Stimulated activated CD8-positive, alpha-beta memory T cell treated with anti-CD3 and anti-CD28 coated beads, Interleukin-7, amount 100 ng/mL, for 1 hour (primary cell): ENCODE measurements around the gene FANK1.
"Not testable (repeated sequence)": the region's sequence is repeated elsewhere in the genome, so short reads cannot be mapped to it uniquely, and the experiment has no call there.

Experiments
- DNase-seq, 2 donors: peaks; one replicate each; pipeline ENCODE4 v3.0.0-alpha.2; 2020; ENCODE audit warnings: low read depth in 2 of 2

Gene FANK1

DNA sequence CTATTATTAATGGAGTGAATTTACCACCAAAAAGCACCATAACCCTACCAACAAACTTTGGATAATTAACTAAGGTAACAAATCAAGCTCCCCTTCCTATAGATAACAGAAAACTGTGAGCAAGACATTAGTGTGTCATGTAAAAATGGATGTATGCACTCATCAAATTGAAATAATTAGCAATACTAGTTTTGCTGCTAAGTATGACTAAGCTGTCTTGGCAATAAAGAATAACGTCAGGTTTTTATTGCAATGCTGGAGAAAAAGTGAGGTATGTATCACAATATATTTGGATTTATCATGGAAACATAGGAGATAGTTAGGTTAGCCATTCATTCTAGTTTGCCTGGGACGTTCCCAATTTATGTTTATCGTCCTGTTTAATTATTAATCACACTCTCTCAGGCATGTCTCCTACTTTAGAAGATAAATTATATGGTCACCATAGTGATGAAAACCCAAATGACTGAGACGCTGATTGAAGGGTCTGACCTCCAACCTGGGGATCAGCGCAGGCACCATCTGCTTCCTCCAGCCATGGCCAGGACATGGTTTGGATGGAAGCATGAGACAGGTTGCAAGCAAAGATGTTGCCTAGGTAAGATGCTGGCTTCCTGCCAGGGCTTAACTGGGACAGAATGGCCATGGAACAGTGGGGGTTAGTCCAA is 125.6 kb downstream of the FANK1 start:
- no peak for DNase-seq

DNA sequence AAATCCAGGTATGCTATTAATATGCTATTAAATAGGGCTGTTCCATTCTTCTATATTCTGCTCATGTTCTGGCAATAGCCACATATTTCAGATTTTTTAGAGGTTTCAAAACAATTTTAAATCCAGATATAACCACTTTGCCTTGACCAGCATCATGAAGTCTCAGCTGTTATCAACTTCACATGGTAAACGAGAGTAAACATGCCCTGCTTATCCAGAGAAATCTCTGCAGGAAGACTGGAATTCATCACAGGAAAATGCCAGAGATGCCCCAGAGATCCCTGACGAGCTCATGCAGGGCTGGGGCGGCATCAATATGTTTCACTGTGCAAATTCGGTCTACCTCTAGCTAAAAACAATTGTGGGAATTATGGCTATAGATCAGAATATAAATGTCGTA is 126.5 kb downstream of the FANK1 start:
- no peak for DNase-seq

DNA sequence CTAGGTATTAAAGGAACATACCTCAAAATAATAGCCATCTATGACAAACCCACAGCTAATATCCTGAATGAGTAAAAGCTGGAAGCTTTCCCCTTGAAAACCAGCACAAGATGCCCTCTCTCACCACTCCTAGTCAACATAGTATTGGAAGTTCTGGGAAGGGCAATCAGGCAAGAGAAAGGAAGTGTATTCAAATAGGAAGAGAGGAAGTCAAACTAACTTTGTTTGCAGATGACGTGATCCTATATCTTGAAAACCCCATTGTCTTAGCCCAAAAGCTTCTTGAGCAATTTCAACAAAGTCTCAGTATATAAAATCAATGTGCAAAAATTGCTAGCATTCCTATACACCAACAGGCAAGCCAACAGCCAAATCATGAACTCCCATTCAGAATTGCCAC is 131.3 kb downstream of the FANK1 start:
- DNase-seq = no peak

DNA sequence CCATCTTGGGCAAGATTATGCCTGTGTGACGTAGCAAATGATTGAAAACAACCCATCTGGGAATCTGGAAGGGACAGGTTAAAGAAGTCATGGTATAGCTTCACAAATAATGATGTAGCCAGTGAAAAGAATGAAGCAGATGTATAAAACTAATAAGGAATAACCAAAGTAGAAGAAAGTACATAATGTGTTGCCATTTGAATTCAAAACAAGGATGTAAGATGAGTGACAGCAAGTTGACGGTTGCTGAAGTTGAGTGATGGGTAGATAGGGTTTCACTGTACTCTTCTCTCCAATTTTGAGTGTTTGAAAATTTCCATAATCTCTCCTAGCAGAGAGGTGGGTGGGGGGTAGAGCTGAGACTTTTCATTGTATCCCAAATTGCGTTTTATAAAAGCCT is 133.6 kb downstream of the FANK1 start:
- DNase-seq = no peak

DNA sequence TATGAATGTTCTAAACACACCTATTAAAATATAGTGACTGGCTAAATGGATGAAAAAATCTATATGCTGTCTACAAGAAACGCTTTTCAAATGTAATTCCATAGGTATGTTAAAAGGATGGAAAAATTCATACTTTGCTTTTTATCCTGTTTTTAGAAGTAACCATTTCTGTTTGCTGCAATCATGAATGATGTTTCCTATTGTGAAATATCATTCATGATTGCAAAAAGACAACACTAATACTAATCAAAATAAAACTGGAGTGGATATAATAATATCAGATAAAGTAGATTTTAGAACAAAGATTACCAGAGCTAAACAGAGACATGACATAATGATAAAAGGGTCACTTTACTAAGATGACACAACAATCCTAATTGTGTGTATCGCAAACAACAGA is 138.2 kb downstream of the FANK1 start:
- DNase-seq = no peak

DNA sequence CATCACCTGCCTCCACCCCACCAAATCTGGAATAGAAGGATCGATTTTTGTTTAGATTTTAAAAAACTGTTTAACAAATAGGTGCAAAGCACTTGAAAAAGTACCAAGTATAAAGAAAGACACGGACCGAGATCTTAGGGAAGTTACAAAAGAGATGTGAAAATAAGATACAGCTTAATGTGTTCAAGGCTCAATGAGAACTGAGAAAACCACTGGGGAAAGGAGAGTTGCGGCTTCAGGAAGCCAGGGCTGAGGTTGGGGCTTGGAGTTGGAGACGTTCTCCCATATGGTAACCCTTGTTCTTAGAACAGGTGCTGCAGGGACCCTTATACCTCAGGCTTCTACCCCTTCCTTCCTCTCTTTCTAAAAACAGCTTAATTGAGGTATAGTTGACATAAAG is 140.2 kb downstream of the FANK1 start:
- DNase-seq = no peak

DNA sequence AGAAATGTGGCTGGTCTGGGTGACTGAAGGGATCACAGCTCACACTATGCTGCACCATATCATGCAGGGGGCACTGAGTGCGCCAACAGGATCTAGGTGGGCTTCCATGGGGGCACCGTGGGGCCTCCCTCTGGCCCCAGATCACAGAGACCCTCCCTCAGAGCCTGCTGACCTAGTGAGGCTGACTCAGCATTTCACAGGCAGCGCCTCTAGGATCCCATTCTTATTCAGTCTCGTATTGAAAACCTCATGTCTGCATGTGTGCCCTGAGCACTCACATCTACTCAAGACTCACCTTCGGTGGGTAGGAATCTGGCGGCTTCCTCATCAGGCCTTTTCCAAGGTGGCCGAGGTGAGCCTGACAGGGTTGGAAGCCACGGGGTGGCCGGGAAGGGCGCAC is 141.6 kb downstream of the FANK1 start:
- no peak for DNase-seq

DNA sequence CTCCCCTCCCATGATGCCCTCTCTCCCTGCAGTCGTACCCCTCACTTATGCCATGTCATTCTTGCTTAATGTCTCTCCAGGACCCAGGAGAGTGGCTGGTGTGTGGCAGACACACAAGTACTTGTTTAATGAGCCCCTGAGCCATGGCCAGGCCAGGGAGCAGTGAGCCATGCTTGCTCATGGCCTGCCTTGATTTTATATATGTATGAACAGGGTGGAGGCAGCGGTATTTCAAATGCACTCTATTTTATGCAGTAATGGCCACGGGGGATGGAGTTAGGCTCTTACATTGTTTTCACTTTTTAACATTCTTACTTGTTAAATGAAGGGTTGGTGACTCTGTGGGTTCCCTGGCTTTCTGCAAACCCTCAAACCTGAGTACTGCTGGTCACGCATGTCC is 144.8 kb downstream of the FANK1 start:
- DNase-seq = no peak

DNA sequence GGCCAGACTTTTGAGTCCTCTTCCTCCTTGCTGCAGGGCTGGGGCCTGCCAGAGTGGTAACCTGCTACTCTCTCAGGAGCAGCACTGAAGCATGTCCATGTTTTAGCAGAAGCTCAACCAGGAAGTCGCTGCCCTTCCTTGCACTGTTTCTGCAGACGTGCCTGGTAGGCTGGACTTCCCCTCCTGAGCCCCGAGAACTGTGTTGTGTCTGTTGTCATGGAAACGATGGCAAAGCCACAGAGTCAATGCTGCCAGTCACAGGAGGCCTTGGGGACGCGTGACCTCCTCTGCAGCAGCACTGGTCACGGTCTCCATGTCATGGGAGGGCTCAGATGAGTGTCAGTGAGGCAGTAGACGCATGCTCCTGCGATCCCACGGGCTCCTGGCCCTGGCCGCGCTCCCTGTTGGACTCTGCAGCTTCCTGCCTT is 145.5 kb downstream of the FANK1 start:
- peak; percentile 54 to 58 for DNase-seq

DNA sequence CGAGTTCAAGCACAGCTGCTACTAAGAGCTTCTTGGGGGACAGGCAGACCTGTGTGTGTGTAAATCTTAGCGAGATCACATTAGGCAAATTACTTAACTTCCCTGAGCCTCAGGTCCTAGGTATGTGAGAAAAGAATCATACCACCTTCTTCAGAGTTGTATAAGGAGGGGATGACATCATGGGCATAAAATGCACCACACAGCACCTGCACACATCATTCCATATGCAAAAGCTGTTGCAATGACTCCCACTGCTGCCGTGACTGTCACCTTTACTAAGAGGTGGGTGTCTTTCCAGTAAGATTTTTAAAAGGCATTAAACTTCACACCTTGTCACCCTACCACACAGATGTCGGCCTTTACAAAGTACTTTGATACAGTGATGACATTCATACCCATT is 146.0 kb downstream of the FANK1 start:
- no peak for DNase-seq

DNA sequence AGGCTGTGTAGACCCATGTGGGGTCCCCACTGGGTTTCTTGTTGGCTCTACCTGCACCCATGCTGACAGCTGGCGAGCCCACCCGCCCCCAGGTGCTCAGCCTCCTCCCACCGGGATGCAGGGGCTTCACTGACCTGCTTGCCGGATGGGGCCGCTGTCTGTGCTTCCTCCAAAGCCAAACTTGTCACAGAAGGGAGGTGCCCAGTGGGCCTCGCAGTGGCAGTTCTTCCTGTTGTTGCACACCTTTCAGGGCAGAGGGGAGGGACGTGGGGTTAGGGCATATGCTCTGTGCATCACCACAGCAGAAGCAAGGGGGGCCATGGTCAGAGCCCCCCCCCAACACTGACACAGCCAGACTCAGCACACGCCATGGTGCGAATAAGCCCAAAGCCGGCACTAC is 146.5 kb downstream of the FANK1 start:
- no peak for DNase-seq

DNA sequence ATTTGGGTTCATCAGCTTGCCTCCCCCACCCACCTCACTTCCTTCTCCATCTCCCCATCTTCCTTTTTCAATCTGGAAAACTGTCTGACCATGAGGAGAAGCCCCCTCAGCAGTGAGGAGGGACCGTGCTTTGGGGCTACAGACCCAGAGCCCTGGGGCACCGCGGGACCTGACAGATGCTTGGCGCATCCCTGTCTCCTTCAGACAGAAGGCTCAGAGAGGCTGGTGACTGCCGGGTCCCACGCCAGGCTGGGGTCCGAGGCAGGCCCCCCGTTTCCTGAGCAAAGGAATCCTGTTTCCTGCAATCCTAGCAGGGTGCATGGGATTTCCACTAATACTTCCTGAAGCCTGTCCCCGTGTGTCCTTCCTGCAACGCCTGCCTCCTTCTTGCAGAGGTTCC is 147.0 kb downstream of the FANK1 start:
- no peak for DNase-seq

DNA sequence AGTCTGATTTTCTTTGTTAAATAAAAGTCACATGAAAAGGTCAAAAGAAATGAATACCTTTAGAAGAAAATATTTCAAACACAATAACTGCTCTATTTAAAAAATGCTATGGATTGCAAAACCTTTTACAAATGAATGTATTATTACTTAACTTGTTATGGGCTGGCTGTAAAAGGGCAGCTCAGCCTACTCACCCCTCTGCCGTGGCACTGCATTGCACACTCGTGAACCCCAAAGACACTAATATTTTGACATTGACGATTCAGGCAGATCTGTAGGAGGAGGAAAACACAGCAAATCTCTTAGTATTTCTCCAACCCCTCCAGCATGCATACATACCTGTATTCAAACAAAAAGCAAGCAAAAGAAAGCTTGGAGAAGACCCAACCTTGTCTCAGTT is 149.5 kb downstream of the FANK1 start:
- no peak for DNase-seq

DNA sequence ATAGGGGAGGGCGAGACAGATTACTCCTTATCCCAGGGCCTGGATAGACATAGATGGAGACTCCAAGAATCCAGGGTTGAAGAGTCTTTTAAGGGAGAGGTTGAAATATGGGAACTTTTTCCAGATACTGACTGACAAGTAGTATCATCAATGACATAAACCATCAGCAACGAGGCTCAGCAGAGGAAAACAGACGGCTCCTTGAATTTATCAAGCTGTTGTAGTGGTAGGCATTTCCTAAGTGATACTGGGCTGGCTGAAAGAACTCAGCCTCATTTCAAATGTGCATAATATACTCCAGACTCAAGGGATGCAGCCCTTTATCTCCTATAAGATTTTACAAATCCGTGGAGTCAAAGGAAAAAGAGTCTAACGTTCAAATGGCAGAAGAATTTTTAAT is 150.5 kb downstream of the FANK1 start:
- DNase-seq = no peak

DNA sequence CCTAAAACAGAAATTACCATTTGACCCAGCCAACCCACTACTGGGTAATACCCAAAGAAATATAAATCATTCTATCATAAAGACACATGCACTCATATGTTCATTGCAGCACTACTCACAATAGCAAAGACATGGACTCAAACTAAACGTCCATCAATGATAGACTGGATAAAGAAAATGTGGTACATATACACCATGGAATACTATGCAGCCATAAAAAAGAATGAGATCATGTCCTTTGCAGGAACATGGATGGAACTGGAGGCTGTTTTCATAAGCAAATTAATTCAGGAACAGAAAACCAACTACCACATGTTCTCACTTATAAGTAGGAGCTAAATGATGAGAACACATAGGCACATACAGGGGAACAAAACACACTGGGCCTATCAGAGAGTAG is 151.4 kb downstream of the FANK1 start:
- DNase-seq = not testable (repeated sequence)

DNA sequence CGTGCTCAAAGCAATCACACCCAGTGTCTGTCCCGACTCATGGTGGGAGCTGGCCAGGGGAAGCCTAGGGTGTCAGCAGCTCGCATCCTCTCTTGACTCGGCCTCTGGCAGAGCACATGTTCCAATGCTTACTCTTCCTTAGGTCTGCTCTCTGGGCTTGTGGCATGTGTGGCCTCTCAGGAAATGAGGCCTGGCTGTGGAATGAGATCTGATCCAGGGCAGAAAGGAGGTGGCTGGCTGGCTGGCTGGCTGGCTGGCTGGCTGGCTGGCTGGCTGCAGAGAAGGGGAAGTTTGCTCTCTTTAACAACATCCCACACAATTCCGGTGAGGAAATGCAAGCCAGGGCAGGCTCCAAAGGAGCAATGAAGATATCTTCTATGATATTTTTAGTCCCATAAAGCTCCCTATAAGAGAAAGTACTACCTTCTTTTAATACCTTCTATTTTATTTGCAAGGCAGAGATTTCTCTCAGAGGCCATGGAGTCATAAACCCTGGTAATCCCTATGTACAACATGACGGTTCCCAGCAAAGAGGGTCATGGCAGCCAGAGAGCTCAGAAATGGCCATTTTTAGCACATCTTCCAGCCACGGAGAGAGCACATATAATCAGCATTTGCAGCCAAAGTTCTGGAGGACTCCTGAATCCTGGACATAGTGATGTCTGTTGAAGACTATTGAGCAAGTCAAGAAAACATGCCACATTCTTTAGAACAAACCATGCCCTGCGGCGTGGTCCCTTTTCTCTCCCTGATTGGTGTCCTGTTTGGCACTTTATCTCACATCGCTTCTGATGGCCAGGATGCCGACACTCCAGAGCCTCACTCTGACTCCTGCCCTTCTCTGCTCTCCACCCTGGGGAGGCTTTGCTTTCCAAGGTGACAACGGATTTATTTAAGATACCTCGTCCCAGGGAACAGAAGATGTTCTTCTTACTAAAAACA is 153.7 kb downstream of the FANK1 start:
- no peak for DNase-seq

DNA sequence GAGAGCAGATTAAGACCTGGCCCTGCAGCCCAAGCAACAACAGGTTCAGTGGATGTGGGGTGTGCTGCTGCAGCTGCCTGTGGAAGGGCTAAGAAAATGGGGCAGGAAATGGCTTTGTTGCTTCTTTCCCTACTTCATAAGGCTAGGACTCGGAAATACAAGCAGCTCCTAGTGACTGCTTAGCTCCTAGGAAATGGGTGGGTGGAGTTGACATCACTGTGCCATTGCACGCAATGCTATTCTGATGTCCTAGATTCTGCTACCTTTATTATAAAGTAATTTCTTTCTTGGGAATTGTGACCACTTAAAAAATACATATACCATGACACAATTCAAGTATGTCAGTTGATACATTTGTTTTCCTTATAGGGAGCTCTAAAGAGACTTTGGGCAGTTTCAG is 155.8 kb downstream of the FANK1 start:
- DNase-seq = no peak

DNA sequence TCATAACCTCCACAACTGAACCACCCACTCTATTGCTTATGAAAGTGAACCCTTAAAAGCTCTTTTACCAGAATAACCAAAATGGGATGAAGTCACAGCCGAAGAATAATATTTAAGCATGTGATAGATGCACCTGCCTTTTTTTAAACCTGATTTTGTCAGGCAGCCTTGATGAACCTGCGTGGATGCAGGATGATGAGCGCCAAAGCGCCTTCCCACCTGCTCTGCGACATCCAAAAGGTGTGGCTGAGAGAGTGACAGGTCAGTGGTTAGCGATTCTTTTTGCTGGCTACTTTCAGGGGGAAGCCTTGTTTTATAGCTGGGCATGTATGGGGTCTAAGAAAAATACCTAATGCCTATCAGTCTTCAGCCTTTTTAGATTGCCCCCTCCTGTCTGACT is 157.8 kb downstream of the FANK1 start:
- no peak for DNase-seq

DNA sequence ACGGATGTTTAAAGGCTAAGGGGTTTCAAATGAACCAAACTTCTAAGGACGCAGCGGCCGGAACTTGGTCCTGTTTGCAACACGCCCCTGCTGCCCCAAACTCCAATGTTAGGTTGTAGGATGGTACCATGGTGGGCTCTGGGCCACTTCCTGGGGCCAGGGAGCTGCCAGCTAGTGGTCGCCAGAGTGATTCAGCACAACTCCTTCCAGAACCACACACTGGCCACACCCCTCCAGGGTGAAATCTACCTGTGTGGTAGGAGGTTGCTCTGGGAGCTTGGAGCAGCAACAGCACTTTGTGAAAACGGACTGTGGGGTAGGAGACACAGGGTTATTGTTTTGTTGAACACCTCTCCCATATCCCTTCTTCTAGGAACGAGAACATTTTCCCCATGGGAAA is 161.1 kb downstream of the FANK1 start:
- DNase-seq = no peak

DNA sequence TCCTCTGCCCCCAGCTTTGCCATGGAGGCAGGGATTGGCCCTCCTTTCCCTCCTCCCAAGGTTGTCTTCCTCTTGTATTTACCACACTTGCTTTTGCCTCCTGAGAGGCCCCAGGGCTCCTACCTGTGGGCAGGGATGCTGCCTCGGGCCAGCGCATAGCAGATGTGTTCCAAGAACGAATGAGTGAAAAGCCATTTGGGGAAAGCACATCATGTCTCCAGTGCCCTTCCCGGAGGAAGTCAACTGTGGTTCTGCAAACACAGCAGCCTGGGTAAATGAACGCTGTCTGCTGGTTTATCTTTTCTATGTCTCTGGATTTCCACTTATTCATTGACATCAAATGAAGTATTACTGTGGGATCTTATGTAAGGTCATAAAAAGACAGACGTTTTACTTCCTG is 161.7 kb downstream of the FANK1 start:
- DNase-seq = no peak

DNA sequence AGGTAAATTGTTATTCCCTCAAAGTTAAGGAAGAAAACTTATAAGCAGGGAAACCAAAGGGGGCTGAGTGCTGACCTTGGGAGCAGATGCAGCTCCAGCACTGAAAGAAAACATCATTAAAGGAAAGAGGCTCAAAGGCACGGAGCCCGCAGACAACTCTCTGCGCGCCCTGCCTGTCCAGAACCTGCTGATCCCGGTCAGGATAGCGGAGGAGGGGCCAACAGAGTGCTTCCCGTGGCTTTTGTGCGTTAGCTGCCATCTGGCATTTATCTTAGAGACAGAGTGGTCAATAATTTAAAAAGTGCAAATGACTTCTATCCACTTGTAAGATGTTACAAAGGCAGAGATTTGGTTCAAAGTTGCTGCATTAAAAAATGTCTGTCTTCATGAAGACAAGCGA is 162.1 kb downstream of the FANK1 start:
- DNase-seq = no peak
